GM12801 (cell line): ENCODE results near the gene TMEM138.

ENCODE experiments used
- CTCF ChIP-seq: IDR thresholded peaks from one replicate; pipeline ENCODE4 v1.5.1; 2011; ENCODE audit warnings: control low read depth; ENCODE audit not compliant: insufficient read length; ENCODE audit errors: extremely low read depth

The TMEM138 gene

DNA sequence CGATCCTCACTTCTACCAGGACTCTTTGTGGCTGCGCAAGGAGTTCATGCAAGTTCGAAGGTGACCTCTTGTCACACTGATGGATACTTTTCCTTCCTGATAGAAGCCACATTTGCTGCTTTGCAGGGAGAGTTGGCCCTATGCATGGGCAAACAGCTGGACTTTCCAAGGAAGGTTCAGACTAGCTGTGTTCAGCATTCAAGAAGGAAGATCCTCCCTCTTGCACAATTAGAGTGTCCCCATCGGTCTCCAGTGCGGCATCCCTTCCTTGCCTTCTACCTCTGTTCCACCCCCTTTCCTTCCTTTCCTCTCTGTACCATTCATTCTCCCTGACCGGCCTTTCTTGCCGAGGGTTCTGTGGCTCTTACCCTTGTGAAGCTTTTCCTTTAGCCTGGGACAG lies 6.5 kb downstream of the TMEM138 start:
- no peak for TF ChIP-seq CTCF

DNA sequence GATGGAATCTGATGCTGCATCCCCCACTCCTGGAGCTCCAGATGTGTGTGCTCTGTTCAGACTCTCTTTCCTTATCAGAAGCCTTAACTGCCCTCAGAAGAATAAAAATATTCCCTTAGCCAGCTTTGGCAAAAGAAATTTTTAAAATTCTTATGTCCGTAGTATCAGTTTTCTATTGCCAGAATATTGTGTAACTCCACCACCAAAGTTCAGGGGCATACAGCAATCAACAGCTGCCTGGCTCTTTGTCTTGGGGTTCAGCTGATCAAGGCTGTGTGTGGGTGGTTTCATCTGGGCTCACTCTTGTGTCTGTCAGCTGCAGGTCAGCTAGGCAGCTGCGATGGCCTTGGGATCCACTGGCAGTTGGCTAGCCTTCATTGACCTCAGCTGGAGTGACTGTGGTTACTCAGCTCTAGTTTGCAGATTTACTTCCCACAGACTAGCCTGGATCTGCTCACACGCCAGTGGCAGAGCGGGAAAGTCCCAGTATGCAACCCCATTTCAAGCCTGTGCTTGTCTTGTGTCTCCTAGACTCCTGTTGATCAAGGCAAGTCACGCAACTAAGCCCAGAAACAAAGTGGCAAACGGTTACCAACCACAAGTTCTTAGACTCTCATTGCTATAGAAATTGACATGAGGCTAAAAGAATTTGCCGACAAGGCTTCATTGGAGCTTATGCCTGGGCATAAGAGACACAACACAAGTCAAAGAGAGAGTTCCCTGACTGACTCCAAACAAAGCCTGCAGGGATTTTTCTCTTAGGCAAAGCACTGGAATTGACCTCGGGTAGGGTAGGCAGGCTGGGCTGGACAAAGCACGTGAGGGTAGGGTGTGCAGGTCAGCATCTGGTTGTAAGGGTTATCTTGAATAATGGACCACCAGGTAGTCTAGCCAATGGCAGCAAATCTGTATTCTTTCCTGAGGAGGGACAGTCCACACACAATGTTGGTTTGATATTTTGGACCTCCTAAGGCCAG lies 7.5 kb downstream of the TMEM138 start:
- no peak for TF ChIP-seq CTCF

DNA sequence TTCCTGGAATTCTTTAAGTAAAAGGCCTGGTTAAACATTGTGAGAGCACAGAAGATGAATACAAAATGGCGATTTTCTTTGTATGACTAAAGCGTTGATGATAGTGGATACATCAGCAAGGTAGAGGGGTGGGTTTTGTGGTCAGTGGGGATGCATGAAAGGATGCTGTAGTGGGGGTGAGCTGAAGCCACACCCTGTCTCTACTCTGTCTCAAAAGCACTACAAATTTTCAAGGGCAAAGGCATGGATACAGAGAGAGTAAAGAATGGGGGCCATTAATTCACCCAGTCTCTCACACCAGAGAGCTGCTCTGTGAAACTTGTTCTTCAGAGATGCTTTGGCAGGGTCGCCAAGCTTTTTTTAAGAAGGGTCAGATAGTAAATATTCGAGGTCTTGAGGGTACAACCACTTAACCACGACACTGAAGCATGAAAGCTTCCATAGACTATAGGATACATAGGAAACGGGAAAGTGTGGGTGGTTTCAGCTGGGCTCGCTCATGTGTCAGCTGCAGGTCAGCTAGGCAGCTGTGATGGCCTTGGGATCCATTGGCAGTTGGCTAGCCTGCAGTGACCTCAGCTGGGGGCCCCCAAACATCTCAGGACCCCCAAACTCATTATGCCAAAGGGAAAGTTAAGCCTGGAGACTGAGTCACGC lies 8.3 kb downstream of the TMEM138 start:
- no peak for TF ChIP-seq CTCF

GRCh38 chr11:61372659-61373420 lies 10.7 kb downstream of the TMEM138 start:
- TF ChIP-seq CTCF, result no peak

DNA sequence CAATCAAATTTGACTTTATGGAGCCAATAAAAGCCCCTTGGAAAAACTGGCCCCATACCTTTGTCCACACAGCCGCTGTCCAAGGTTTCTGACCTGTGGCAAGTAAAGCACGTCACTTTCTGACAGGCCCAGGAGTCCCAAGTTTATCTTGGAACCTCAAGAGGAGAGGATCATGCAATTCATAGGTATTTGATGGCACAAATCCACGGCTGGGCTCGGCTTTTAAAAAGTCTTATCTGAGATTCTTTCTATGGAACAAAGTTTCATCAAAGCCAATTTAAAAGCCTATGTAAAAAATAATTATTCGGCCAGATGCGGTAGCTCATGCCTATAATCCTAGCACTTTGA lies 13.6 kb downstream of the TMEM138 start:
- TF ChIP-seq CTCF, result no peak

DNA sequence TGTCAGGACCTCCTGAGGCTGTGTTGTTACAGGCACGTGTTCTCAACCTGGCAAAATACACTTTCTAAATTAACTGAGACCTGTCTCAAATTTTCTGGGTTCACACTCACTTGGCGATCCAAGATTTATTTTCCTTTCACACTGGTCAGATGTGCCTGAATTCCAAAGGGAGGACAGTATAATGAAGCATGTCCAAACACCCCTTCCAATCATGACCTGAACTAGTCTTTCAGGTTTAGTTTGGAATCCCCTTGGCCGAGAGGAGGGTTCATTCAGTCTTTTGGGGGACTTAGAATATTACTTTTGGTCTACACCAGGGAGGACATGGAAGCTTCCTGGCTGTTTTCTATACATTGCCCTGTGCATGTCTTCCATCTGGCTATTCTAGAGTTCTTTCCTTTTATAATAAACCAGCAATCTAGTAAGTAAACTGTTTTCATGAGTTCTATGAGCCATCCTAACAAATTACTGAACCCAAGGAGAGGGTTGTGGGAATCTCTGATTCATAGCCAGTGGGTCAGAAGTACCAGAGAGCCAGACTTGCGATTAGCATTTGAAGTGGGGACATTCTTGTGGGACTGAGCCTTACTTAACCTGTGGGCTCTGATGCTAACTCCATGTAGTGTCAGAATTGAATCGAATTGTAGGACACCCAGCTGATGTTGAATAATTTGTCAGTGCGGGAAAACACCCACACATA lies 15.4 kb downstream of the TMEM138 start:
- TF ChIP-seq CTCF, result no peak
